Measurements from ENCODE around the gene KCNA10. TPM values are rescaled to one million over a fixed set of nuclear protein-coding genes. Genes with fewer than 3 reads are reported as not detected.

KCNA10 gene
- total and polyA plus RNA-seq, 3 donors from 2014 or later = 0.21 to 0.50 TPM; not detected in 1

DNA sequence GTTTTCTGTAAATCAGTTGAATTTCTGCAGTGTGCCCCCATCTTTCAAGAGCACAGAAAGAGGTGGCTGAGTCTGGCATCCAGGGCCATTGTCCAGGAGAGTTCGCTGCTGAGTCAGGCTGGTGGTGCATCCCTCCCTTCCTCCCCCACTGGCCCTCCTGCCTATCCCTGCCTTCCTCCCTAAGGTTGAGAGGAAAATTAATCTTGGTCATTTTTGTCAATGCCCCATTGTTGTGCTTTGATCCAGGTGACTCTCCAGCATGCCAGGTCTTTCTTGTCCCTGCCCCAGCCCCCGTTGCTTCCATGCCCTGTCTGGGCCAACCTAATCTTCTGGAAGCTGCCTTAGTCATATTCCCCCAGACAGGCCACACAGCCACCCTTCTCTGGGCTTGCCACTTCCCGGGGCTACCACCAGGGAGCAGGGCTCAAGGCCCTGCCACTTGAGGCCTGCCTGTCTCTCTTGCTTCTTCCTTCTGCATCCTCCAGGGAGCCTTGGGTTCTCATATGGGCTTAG lies 41.5 kb downstream of the KCNA10 start:
- peak; percentile 54 for DNase-seq
- peak overlapping the region in 1 of 2 donors; percentile 13 for H3K27ac ChIP-seq

GRCh38 chr1:110477041-110477440 lies 41.9 kb downstream of the KCNA10 start:
- Histone ChIP-seq H3K27me3 (no peaks in the 10 kb centered on the region), H3K9me3 (no peaks in the 10 kb centered on the region), H3K4me3 (no peak overlapping the region), H3K4me1 (peaks cover 19% of the 10 kb centered on the region), H3K36me3 (ENCODE audit: low read depth, missing control alignments) (no peaks in the 10 kb centered on the region), H3K27ac (no peak overlapping the region)
- TF ChIP-seq POLR2A (IDR thresholded peaks at IDR 0.05) (no peak), CTCF (IDR thresholded peaks at IDR 0.05) (no peak)
- intact Hi-C loops (cut with DNase I; ENCODE audit: low total_unique reads) = no loop called here
- peak; percentile 41 for DNase-seq
- 56 to 81% methylated on average over 2 of the region's 2 CpGs for WGBS, 2 donors

More for the DNA sequence above, 41.5 kb downstream of the KCNA10 start:
- no peak for TF ChIP-seq POLR2A (IDR thresholded peaks at IDR 0.05)
- TF ChIP-seq CTCF (IDR thresholded peaks at IDR 0.05) = peak in 2 of 3 experiments; percentile 8 to 9
- H3K9me3 ChIP-seq = no peaks in the 10 kb centered on the region
- 69 to 78% methylated on average over 2 to 3 of the region's 3 CpGs for WGBS, 2 donors
- H3K4me1 ChIP-seq = peaks cover 24% of the 10 kb centered on the region
- H3K4me3 ChIP-seq = no peak overlapping the region
- intact Hi-C loops (cut with DNase I; ENCODE audit: low total_unique reads) = no loop called here
- H3K36me3 ChIP-seq (ENCODE audit: low read depth, missing control alignments) = no peaks in the 10 kb centered on the region
- no peaks in the 10 kb centered on the region for H3K27me3 ChIP-seq

DNA sequence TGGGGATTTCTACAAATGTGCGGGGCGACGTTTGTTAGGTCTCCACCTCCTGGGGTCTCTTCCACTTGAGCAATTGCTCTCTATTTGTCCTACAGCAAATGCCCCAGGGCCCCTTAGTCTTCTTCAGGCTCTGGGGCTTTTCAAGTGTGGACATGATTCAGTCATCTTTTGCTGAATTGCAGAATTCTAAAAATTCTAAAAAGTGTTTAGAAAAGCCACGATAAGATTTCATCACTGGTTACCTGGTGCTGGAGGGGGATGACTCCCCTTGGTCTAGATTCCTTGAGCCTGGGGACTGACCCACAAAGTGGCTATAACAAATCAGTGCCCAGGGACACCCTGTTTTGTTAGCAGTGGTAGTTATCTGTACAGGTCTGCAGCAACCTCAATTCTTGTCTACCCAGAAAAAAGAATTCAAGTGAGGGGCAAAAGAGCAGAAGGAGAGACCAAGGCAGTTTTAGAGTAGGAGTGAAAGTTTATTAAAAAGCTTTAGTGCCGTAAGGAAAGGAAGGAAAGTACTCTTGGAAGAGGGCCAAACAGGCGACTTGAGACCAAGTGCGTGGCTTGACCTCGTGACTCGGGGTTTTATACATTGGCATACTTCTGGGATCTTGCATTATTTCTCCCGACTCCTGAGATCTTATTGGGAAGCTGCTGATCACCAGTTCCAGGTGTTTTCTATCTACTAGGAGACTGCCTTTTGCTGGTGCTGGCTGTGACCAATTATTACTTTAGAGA lies 42.8 kb downstream of the KCNA10 start:
- H3K27me3 ChIP-seq = no peaks in the 10 kb centered on the region
- H3K4me3 ChIP-seq = no peak overlapping the region
- H3K9me3 ChIP-seq = no peaks in the 10 kb centered on the region
- intact Hi-C loops (cut with DNase I; ENCODE audit: low total_unique reads) = no loop called here
- no peaks in the 10 kb centered on the region for H3K36me3 ChIP-seq (ENCODE audit: low read depth, missing control alignments)
- no peak overlapping the region for H3K27ac ChIP-seq
- DNase-seq = no peak
- no peak for TF ChIP-seq POLR2A (IDR thresholded peaks at IDR 0.05)
- no peak for TF ChIP-seq CTCF (IDR thresholded peaks at IDR 0.05)
- peaks cover 17% of the 10 kb centered on the region for H3K4me1 ChIP-seq
- WGBS, 2 donors = 70 to 73% methylated on average over 10 of the region's 10 CpGs

DNA sequence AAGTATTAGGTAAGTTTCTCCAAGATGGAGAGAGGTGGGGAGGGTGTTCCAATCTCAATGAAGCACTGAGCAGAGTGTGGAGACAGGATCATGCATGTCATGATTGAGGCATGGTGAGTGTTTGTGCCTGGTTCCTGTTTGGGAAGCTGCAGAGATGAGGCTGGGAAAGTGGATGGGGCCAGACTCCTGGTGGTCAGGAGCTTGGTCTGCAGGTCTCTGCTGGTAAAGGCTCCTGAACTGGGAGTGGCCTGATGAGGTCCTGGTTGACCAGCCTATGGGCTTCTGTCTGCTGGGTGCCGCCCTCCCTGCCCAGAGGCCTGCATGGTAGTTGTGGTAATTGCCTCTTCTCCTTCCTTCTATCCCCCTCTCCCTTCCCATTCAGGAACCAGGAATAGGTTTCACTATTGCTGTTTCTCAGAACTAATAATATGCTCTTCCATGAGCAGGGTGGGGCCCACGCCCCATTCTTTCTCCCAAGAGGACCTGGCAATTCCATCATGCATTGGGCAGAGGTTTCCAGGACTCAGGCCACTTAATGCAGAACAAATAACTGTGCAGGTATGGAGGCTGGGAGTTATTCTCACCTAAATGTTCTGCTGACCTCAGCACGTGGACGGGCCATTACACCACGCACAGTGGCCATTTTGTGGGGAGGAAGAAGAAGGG lies 43.5 kb downstream of the KCNA10 start:
- no peaks in the 10 kb centered on the region for H3K9me3 ChIP-seq
- no peak overlapping the region for H3K27ac ChIP-seq
- 91 to 93% methylated on average over 5 of the region's 5 CpGs for WGBS, 2 donors
- peaks cover 17% of the 10 kb centered on the region for H3K4me1 ChIP-seq
- DNase-seq = no peak
- no peaks in the 10 kb centered on the region for H3K36me3 ChIP-seq (ENCODE audit: low read depth, missing control alignments)
- H3K4me3 ChIP-seq = no peak overlapping the region
- intact Hi-C loops (cut with DNase I; ENCODE audit: low total_unique reads) = no loop called here
- no peaks in the 10 kb centered on the region for H3K27me3 ChIP-seq
- TF ChIP-seq CTCF (IDR thresholded peaks at IDR 0.05) (no peak), POLR2A (IDR thresholded peaks at IDR 0.05) (no peak)
